ENCODE measurements around the gene CTDSP2.

GRCh38 chr12:57777911-57778310, 68.6 kb downstream of the CTDSP2 start:
- TF ChIP-seq TAF1 (IDR thresholded peaks at IDR 0.05; ENCODE audit: borderline replicate concordance, low read depth, low read length) (no peak), POLR2AphosphoS5 (IDR thresholded peaks at IDR 0.05; ENCODE audit: low read depth, low read length) (no peak)
